Fibroblast of lung (primary cell): ENCODE measurements around the gene SEMA5A. TPM values are rescaled to one million over a fixed set of nuclear protein-coding genes. Genes with fewer than 3 reads are reported as not detected.

Source experiments
- DNase-seq, 2 donors: peaks; one replicate each; pipeline versions ENCODE4 v3.0.0 to v3.0.0-alpha.2; 2010; ENCODE audit warnings: low read depth in 2 of 2
- H2AFZ ChIP-seq: 2 replicates; pipeline ENCODE4 v1.5.1; 2012; ENCODE audit warnings: low read length, control low read depth, inconsistent platforms
- H3K27ac ChIP-seq: 2 replicates; pipeline ENCODE4 v1.5.1; 2011; ENCODE audit warnings: low read length, control low read depth; ENCODE audit not compliant: insufficient read depth
- H3K27me3 ChIP-seq: 2 replicates; pipeline ENCODE4 v1.5.1; 2011; ENCODE audit warnings: mild to moderate bottlenecking, low read length; ENCODE audit not compliant: control insufficient read depth, insufficient read depth
- H3K36me3 ChIP-seq: 2 replicates; pipeline ENCODE4 v1.5.1; 2011; ENCODE audit warnings: low read length; ENCODE audit not compliant: control insufficient read depth, insufficient read depth
- H3K4me1 ChIP-seq: 2 replicates; pipeline ENCODE4 v1.5.1; 2011; ENCODE audit warnings: low read length; ENCODE audit not compliant: control insufficient read depth, insufficient read depth; ENCODE audit errors: extremely low read depth
- H3K4me2 ChIP-seq: 2 replicates; pipeline ENCODE4 v1.5.1; 2011; ENCODE audit warnings: low read length, control low read depth; ENCODE audit not compliant: insufficient read depth; ENCODE audit errors: extremely low read depth
- H3K4me3 ChIP-seq, 4 experiments: fragments of 200-600 bp in 1 of 4; sonication (generic) in 1 of 4; replicated peaks in 1 of 4; 2 replicates each; pipeline ENCODE4 v1.5.1; 2011 to 2016; ENCODE audit warnings: low read length in 4 of 4, low read depth in 3 of 4, mild to moderate bottlenecking in 3 of 4, control low read depth in 2 of 4, inconsistent platforms in 1 of 4, mixed read lengths in 1 of 4; ENCODE audit not compliant: insufficient read depth in 1 of 4; ENCODE audit errors: control extremely low read depth in 1 of 4
- H3K79me2 ChIP-seq: 2 replicates; pipeline ENCODE4 v1.5.1; 2012; ENCODE audit warnings: mild to moderate bottlenecking, low read length, inconsistent platforms; ENCODE audit not compliant: control insufficient read depth, insufficient read depth
- H3K9ac ChIP-seq: 2 replicates; pipeline ENCODE4 v1.5.1; 2011; ENCODE audit warnings: mild to moderate bottlenecking, low read length, control low read depth; ENCODE audit not compliant: insufficient read depth
- H3K9me3 ChIP-seq: 2 replicates; pipeline ENCODE4 v1.5.1; 2012; ENCODE audit warnings: low read depth, low read length; ENCODE audit not compliant: control insufficient read depth, insufficient read depth
- H4K20me1 ChIP-seq: 2 replicates; pipeline ENCODE4 v1.5.1; 2011; ENCODE audit warnings: low read length; ENCODE audit not compliant: control insufficient read depth, insufficient read depth; ENCODE audit errors: extremely low read depth
- EZH2 ChIP-seq: IDR thresholded peaks from 2 replicates; pipeline ENCODE4 v1.5.1; 2012; ENCODE audit warnings: low read length, control low read depth, mild to moderate bottlenecking; ENCODE audit errors: missing control alignments
- polyA plus RNA-seq, 2 donors: library from polyadenylated mRNA; depleted of rRNA in 1 of 2; stranded (reverse) in 1 of 2; unstranded in 1 of 2; fragments of >200 nt; gene quantifications; 2 replicates each; pipeline ENCODE4 v1.2.1, GENCODE V29; 2011 to 2012; ENCODE audit warnings: missing spikeins in 1 of 2
- total RNA-seq: library from RNA; depleted of rRNA; stranded (reverse); fragments of >200 nt; gene quantifications from 2 replicates; pipeline ENCODE4 v1.2.1, GENCODE V29; 2014
- TF ChIP-seq, protein P1 (sequence below), 2 donors: IDR thresholded peaks in 1 of 2; conservative IDR thresholded peaks in 1 of 2; 1 replicate in 1 of 2; 2 replicates in 1 of 2; pipeline ENCODE4 v1.5.1; 2011 to 2012; ENCODE audit warnings: low read length in 2 of 2, control low read depth in 1 of 2, inconsistent platforms in 1 of 2, low read depth in 1 of 2, mild to moderate bottlenecking in 1 of 2

The SEMA5A gene
- total and polyA plus RNA-seq, 2 donors (not counting 1 experiment from before 2014, with no cell fraction given), result 30.6 to 49.0 TPM

GRCh38 chr5:9557696-9558095 lies 11.8 kb upstream of the SEMA5A start:
- Histone ChIP-seq H3K4me3 (no peak overlapping the region), H3K36me3 (no peaks in the 10 kb centered on the region), H3K4me2 (no peak overlapping the region), H4K20me1 (no peaks in the 10 kb centered on the region), H3K27ac (no peak overlapping the region), H3K27me3 (no peaks in the 10 kb centered on the region), H3K79me2 (no peaks in the 10 kb centered on the region), H2AFZ (no peak overlapping the region), H3K9ac (no peak overlapping the region), H3K4me1 (no peaks in the 10 kb centered on the region), H3K9me3 (no peaks in the 10 kb centered on the region)
- peak; percentile 50 to 82 for DNase-seq
- TF ChIP-seq, protein P1, sequence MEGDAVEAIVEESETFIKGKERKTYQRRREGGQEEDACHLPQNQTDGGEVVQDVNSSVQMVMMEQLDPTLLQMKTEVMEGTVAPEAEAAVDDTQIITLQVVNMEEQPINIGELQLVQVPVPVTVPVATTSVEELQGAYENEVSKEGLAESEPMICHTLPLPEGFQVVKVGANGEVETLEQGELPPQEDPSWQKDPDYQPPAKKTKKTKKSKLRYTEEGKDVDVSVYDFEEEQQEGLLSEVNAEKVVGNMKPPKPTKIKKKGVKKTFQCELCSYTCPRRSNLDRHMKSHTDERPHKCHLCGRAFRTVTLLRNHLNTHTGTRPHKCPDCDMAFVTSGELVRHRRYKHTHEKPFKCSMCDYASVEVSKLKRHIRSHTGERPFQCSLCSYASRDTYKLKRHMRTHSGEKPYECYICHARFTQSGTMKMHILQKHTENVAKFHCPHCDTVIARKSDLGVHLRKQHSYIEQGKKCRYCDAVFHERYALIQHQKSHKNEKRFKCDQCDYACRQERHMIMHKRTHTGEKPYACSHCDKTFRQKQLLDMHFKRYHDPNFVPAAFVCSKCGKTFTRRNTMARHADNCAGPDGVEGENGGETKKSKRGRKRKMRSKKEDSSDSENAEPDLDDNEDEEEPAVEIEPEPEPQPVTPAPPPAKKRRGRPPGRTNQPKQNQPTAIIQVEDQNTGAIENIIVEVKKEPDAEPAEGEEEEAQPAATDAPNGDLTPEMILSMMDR (conservative IDR thresholded peaks at IDR 0.05 in 1 of 2, IDR thresholded peaks at IDR 0.05 in 1 of 2; ENCODE audit: low read depth in 1 of 2, low read length in 2 of 2), result no peak
- TF ChIP-seq EZH2, result no peak

- Histone ChIP-seq H3K79me2 (no peaks in the 10 kb centered on the region), H3K27ac (no peak overlapping the region), H3K27me3 (no peaks in the 10 kb centered on the region), H3K4me1 (no peaks in the 10 kb centered on the region), H3K9me3 (no peaks in the 10 kb centered on the region), H4K20me1 (no peaks in the 10 kb centered on the region), H3K9ac (no peak overlapping the region), H2AFZ (no peak overlapping the region), H3K4me3 (no peak overlapping the region), H3K36me3 (peaks cover 3% of the 10 kb centered on the region), H3K4me2 (no peak overlapping the region)
- no peak for DNase-seq
- TF ChIP-seq EZH2, result no peak
- TF ChIP-seq, protein P1 (conservative IDR thresholded peaks at IDR 0.05 in 1 of 2, IDR thresholded peaks at IDR 0.05 in 1 of 2; ENCODE audit: low read depth in 1 of 2, low read length in 2 of 2), result no peak
Measured at GRCh38 chr5:9555961-9556360, 10.1 kb upstream of the SEMA5A start.

DNA sequence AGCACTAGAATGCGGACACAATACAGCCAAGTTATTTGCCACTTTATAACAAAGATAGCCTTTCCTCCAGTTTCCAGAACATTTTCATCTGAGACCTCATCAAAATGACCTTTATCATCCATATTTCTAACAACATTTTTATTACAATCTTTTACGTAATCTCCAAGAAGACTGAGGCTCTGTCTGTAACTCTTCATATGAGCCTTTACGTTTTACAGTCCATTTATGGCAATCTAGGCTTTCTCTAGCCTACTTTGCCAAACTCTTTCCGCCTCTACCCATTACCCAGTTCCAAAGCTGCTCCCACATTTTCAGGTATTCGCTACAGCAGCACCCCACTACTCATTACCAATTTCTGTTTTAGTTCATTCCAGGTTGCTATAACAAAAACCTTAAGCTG lies 8.2 kb upstream of the SEMA5A start:
- Histone ChIP-seq H3K4me3 (no peak overlapping the region), H4K20me1 (no peaks in the 10 kb centered on the region), H3K27ac (no peak overlapping the region), H2AFZ (no peak overlapping the region), H3K79me2 (peaks cover 2% of the 10 kb centered on the region), H3K9ac (no peak overlapping the region), H3K36me3 (peaks cover 11% of the 10 kb centered on the region), H3K4me1 (no peaks in the 10 kb centered on the region), H3K4me2 (no peak overlapping the region), H3K9me3 (no peaks in the 10 kb centered on the region), H3K27me3 (no peaks in the 10 kb centered on the region)
- no peak for DNase-seq
- no peak for TF ChIP-seq EZH2
- TF ChIP-seq, protein P1 (conservative IDR thresholded peaks at IDR 0.05 in 1 of 2, IDR thresholded peaks at IDR 0.05 in 1 of 2; ENCODE audit: low read depth in 1 of 2, low read length in 2 of 2), result no peak
